Smooth muscle cell of the umbilical artery (primary cell): ENCODE data around the gene TRIM22. TPM values are rescaled to one million over a fixed set of nuclear protein-coding genes. Genes with fewer than 3 reads are reported as not detected.

Source experiments
- total RNA-seq: library from RNA; depleted of rRNA; stranded (reverse); fragments of >200 nt; gene quantifications from 2 replicates; pipeline ENCODE4 v1.2.3, GENCODE V29; 2014

TRIM22 gene
- 134 and 153 TPM in 2 replicates for total RNA-seq

DNA sequence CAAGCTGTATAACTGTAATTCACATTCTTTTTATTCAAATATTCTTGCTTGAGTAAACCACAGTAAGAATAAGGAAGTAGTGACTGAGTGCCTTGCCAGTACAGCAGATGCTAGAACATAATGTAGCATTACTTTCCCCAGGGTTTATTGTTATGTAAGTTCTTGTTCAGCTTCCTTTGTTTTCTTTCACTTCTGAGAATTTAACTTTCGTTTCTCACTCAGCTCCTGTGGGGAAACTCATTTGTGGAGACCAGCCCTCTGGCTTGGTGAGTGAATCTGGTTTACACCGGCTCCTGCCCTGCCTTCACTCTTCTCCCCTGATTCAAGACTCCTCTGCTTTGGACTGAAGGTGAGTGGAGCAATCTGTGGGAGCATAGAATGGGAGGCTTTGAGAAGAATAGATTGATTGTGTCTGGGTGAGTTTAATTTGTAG lies at the start of gene TRIM22:
TSS of gene TRIM22 (plus strand) at position 240 of the 433 bp plus-strand sequence. CDS start 6,443 bp downstream, outside the sequence.

GRCh38 chr11:5684646-5685362 lies 4.8 kb upstream of the TRIM22 start, which contains the start of gene TRIM5:
TRIM5 (minus strand) TSS chr11:5685074; CDS start chr11:5680177, 4,897 bp downstream.

GRCh38 chr11:5736396-5736795 lies 46.8 kb downstream of the TRIM22 start, which contains the start of gene OR56B1:
OR56B1 (plus strand) TSS chr11:5736448; CDS start chr11:5736517, 69 bp downstream.

DNA sequence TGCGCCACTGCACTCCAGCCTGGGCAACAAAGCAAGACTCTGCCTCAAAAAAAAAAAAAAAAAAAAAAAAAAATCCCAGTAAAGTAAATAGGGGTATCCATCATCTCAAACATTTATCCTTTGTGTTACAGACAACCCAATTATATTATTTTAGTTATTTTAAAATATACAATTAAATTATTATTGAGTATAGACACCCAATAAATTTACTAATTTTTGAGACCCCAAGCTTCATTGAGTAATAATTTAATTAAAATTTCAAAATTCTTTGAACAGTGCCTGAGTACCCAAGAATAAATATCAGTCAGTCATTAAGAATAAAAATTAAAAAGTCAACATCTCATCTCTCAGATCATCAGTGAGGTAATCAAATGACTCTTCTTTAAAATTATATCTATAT lies 64.4 kb downstream of the TRIM22 start, which contains the start of gene OR52N4:
TSS of gene OR52N4 (plus strand) at position 301 of the 400 bp plus-strand sequence. CDS start 498 bp downstream, outside the sequence.

Other genes starting within 250 kb of the TRIM22 start
- not detected in 2 replicates for gene OR51I1, start 248.3 kb upstream of the TRIM22 start, total RNA-seq
- not detected in 2 replicates for gene OR51I2, start 240.5 kb upstream of the TRIM22 start, total RNA-seq
- gene OR52D1, start 201.1 kb upstream of the TRIM22 start, total RNA-seq = not detected in 2 replicates
- 0.14 TPM in 1 of 2 replicates, not detected in the other for gene UBQLN3, start 179.8 kb upstream of the TRIM22 start, total RNA-seq
- gene UBQLNL, start 173.1 kb upstream of the TRIM22 start, total RNA-seq = 0.05 and 0.30 TPM in 2 replicates
- 0.30 and 0.42 TPM in 2 replicates for gene OR52H1, start 141.2 kb upstream of the TRIM22 start, total RNA-seq
- gene OR52B6, start 108.9 kb upstream of the TRIM22 start, total RNA-seq = not detected in 2 replicates
- gene TRIM6, start 93.2 kb upstream of the TRIM22 start, total RNA-seq = 4.8 and 8.7 TPM in 2 replicates
- 10.7 and 16.7 TPM in 2 replicates for gene TRIM34, start 64.8 kb upstream of the TRIM22 start, total RNA-seq
- 39.2 and 54.7 TPM in 2 replicates for gene TRIM5, start 4.7 kb upstream of the TRIM22 start, total RNA-seq
- not detected in 2 replicates for gene OR56B1, start 46.7 kb downstream of the TRIM22 start, total RNA-seq
- gene OR52N4, start 64.5 kb downstream of the TRIM22 start, total RNA-seq = not detected in 2 replicates
- gene OR52N5, start 93.6 kb downstream of the TRIM22 start, total RNA-seq = not detected in 2 replicates
- 0.09 TPM in 1 of 2 replicates, not detected in the other for gene OR52N1, start 101.5 kb downstream of the TRIM22 start, total RNA-seq
- not detected in 2 replicates for gene OR52N2, start 119.1 kb downstream of the TRIM22 start, total RNA-seq
- not detected in 2 replicates for gene OR52E6, start 152.1 kb downstream of the TRIM22 start, total RNA-seq
- gene OR52E8, start 167.9 kb downstream of the TRIM22 start, total RNA-seq = not detected in 2 replicates
- not detected in 2 replicates for gene OR52E4, start 190.8 kb downstream of the TRIM22 start, total RNA-seq
- gene OR52E5, start 203.4 kb downstream of the TRIM22 start, total RNA-seq = not detected in 2 replicates